Activated naive CD8-positive, alpha-beta T cell treated with anti-CD3 and anti-CD28 coated beads, Interleukin-2, amount 50 U/mL, for 16 hours (primary cell): ENCODE data around the gene ACER3.
"Not testable (repeated sequence)": the region's sequence is repeated elsewhere in the genome, so short reads cannot be mapped to it uniquely, and the experiment has no call there.

Experiments used
- DNase-seq: peaks from one replicate; pipeline ENCODE4 v3.0.0-alpha.2; 2020; ENCODE audit warnings: low read depth, low spot score

Gene ACER3

DNA sequence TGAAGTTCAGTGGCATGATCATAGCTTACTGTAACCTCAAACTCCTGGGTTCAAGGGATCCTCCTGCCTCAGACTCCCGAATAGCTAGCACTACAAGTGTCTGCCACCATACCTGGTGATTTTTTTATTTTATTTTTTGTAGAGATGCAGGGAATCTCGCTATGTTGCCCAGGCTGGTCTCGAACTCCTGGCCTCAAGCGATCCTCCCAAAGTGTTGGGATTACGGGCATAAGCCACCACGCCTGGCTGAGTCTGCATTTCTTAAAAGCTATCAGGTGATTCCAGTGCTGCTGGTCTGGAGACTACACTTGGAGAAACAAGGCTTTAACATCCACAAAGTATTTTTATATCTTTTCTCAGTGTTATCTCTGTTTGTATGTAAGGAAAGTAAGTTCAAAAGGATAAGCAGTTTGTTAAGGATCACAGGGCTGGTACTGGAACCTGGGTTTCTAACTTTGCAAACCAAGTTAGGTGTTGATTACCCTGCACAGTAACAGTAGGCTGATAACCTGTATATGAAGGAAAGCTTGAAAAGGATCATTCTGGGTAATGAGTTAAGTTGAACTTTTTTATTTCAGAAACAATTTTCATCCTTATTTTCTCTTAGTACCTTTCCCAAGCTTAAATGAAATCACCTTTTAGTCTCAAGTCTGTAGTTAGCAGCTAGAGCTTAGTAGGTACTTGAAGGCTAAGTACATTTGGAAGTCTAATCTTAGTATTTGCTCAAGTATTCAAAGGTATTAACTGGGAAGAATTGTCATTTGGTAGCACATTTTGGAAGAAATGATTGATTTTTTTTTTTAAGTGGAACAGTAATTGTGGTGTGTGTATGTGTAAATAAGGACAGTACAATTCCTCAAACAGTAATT, 12.5 kb downstream of the ACER3 start:
- DNase-seq: no peak

DNA sequence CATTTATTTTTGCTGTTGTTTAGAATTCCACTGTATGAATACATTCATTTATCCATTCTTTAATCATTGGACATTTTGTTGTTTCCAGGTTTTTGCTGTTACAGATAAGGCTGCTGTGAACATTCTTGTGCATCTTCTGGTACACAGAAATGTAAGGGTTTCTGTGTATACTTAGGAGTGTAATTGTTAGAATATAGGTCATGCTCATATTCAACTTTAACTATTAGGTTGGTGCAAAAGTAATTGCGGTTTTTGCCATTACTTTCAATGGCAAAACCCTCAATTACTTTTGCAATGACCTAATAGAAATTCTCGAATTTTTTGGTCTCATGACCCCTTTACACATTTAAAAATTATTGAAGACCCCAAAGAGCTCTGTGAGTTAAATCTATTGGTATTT, 17.3 kb downstream of the ACER3 start:
- DNase-seq: no peak

DNA sequence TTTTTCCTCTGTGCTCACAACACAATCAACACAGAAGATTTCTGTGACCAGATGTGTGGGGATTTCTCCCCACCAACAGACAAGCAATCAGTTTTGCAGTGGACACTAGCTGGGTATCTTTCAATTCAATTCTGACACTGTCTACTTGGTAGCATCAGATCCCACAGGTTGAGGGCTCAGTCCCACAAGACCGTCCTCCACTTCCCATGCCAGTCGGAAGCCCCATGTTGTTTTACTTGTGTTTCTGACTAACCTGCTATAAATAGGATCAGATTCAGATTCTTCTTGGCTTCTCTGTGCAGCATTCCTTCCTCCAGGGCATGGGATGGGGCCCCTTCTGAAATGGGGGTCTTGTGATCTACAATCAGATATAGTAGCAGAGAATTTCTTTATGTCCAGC, 19.6 kb downstream of the ACER3 start:
- no peak for DNase-seq

DNA sequence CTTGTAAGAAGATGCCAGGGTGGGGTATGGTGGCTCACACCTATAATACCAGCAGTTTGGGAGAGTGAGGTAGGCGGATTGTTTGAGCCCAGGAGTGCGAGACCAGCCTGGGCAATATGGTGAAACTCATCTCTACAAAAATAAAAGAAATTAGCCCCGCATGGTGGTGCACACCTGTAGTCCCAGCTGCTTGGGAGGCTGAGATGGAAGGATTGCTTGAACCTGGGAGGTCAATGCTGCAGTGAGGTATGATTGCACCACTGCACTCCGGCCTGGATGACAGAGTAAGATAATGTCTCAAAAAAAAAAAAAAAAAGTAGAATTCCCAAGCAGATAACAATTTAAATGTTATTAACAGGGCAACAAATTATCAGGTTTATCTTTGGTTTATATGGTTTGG, 20.2 kb downstream of the ACER3 start:
- DNase-seq: no peak

DNA sequence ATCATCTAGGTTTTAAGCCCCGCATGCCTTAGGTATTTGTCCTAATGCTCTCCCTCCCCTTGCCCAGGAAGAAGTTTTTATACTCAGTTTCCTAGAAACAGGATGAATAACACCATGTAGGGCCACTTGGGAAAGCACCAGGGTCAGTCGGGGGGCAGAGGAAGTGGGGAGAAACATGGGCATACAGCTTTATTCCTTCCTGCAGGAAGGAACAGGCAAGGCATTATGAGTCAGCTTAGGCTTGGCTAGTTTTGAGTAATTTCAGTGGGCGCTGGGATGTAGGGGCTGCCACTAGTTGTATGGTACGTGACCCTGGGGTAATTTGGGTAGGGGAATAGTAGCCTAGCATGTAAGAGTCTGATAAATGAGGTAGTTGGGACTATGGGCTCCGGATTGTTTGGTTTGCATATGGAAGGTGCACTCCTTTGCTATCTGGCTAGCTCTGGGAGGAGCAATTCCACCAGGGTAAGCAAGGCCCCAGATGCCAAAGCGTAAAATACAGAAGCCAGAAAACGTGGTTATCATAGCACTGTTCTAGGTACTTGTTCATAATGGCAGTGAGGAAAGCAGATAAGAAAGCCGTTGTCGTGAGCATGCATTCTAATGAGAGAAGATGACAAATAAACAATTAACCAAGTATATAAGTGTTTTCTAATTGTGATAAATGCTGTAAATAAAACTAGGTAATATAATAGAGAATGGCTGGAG, 24.8 kb downstream of the ACER3 start:
- no peak for DNase-seq

DNA sequence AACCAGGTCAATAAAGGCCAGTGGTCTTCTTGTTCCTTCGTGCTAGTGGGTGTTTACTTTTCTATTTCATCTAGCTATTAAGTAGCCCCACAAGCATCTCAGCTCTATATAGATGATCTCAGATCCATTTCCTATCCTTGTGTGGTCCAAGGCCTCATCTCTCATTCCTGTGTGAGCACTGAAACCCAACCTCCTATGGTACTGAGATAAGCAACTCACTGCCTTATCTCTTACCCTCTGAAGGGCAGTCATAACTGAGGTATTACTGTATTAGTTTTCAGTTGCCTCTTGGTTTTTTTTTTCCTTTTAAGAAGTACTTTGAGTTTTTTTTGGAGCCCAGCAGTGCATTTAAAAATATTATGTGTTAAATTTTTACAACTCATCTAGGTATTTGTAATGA, 28.3 kb downstream of the ACER3 start:
- no peak for DNase-seq

DNA sequence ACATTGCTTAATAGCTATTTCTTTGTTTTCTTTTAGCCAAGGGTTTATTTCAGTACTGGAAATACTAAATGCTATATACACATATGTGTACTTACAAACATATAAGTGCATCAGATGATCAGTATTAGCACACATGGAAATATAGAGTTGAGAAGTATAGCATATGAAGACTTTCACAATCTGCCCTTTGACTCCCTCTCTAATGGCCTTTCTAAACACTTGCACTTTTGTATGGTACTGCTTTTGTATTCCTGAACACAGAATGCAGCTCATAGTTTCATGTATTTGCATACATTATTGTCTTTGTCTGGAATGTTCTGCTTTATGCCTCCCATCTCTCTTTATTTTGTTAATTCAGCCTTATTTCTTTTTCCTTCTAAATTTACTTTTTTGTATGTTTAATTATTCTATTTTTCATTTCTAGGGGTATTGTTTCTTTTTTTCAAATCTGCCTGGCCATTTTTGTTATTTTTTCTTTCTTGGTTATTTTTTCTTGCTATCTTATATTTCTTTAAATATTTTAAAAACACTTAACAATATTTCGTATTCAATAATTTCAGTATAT, 28.8 kb downstream of the ACER3 start:
- no peak for DNase-seq

DNA sequence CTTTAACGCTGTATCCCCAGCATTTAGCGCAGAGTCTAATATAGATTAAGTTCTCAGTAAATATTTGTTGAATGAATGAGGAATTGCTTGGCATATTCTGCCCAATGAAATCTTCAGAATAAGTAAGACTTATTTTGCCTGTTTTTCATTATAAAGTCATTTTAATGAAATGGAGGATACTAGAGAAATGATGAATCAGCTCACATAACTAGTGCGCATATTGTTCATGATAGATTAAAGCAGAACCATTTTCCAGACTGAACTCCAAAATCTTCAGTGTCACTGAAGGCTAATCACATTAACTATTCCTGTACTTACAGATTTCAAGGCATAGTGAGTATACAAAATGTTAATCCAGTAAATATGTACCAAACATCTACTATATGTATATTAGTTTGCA, 29.6 kb downstream of the ACER3 start:
- DNase-seq: no peak

DNA sequence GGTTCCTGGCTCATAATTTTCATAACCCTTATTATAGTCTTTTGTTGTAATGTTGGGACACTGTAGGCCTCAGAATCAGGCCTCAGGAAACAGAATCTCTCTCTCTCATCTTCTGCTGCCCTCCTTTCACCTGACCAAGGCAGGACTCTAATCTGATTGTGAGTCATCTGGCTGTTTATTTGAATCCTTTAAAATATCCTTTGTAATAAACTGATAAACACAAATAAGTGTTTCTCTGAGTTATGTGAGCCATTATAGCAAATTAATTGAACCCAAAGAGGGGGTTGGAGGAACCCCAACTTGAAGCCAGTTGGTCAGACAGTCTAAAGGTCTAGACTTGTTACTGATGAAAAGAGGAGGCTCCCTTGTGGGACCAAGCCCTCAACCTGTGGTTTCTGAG, 30.6 kb downstream of the ACER3 start:
- DNase-seq: no peak

DNA sequence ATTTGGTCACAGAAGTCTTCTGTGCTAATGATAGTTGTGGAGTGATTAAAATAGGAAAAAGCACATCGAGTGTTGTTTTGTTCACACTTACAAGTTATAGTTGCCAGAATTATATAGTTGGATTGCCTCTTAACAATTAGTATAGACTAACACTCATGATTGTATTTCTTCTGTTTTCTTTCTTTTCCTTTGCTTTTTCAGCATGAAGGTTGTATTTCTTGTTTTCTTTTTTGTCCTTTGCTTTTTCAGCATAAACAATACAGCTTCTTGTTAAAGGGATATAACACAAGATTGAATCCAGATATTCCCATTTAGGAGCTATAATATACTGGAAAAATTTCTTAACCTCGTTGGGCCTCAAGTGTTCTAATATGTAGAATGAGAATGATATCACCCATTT, 31.1 kb downstream of the ACER3 start:
- DNase-seq: no peak

DNA sequence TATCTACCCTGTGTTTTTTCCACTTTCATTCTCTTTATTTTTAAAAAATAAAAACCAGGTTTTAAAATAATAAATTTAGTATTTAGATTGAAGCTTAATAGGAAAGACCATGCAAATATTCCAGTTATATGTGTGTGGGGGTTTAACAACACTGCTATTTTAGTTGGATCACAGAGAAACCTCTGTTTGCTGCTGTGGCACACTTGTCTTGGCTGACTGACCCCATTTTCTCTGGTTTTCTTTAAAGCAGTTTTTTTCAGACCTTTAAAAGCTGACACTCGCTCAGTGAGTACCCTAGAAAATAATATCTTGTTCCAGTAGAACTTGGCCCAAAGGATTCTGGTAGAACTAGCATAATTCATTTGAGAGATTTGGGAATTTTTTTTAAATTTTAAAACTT, 31.6 kb downstream of the ACER3 start:
- no peak for DNase-seq

DNA sequence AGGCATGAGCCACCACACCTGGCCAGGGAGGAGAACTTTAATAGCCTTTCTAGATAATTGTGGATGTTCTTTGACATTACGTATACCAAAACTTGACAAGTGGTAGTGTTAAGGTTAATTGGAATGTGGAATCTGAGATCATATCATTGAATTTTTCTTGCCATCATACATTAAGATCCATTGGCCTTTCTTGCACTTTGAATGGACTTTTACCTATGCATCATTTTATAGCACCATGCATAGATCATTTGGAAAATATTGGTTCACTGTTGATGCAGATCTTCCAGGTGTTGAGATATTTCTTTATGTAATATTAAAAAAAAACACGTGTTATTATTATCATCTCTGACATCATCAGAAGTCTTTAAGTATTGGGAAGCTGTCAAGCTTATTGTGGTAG, 36.5 kb downstream of the ACER3 start:
- no peak for DNase-seq

DNA sequence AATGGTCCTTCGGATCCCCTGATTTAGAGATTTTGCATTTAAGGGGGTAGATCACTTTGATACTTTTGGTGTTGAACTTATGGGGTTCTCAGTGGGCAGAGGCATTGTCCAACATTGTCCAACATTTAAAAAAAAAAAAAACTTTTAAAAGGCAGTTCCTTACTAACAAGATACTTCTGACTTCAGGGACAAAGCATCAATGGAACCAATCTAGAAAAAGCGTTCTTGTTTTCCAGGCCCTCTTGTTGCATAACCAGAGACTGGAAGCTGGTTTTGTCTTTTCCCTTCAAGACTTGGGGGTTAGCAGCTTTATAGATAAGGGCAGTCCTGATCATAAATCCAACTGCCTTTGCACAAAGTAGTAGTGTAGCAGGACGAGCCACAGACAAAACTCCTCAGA, 40.4 kb downstream of the ACER3 start:
- DNase-seq: no peak

DNA sequence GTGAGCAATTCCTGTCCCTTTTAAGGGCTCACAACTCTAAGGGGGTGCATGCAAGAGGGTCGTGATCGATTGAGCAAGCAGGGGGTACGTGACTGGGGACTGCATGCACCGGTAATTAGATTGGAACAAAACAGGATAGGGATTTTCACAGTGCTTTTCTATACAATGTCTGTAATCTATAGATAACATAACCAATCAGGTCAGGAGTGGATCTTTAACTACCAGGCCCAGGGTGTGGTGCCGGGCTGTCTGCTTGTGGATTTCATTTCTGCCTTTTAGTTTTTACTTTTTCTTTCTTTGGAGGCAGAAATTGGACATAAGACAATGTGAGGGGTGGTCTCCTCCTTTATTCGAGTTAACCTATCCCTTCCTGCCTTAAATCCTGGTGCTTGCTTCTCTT, 40.9 kb downstream of the ACER3 start:
- not testable (repeated sequence) for DNase-seq

DNA sequence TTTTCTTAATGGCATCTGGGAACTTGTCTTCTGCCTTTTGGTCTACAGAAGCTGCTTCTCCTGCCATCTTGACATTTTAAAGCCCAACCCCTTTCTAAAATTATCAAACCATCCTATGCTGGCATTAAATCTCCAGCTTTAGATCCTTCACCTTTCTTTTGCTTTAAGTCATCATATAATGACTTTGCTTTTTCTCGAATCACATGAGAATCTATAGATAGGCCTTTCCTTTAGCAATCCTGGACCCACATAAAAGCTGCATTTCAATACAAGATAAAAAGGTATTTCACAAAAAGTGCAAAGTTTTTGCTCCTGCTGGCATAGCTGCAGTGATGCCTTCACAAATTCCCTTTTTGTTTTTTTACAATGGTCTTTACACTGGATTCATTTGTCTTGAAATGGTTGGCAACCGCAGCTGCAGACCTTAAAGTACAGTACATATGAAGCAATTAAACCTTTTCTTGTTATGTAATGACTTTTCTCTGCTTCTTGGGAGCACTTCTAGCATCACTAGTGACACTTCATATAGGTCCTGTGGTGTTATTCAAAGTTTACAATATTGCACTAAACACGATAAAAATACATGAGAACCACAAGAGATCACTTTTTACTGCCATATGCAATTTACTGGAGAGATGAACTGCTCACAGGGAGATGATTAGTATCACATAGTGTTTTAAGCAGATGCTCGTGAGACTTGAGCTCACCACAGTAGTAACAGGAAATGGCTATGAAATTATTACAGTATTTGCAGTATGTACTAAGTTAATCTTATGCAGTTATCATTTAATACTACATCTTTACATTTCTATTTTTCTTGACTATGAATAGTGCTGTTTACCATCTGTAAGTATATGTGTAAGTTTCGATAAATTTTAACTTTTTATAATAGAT, 41.6 kb downstream of the ACER3 start:
- DNase-seq: no peak

DNA sequence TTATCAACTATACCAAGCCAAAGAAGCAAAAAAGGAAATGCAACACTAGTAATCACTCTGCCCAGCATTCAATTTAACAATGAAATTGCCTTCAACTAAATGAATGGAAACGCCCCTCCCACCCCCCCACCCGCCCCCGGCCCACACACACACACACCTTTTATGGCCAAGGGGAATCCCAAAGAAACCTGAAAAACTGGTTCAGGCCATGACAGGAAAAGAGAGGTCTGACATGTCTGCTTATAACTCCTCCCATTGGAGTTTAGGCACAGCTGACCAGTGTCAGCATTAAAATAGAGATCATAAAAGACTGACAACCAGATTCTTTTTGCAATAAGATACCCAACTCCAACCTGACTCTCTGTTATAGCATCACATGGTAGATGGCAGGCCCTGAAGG, 42.6 kb downstream of the ACER3 start:
- no peak for DNase-seq

DNA sequence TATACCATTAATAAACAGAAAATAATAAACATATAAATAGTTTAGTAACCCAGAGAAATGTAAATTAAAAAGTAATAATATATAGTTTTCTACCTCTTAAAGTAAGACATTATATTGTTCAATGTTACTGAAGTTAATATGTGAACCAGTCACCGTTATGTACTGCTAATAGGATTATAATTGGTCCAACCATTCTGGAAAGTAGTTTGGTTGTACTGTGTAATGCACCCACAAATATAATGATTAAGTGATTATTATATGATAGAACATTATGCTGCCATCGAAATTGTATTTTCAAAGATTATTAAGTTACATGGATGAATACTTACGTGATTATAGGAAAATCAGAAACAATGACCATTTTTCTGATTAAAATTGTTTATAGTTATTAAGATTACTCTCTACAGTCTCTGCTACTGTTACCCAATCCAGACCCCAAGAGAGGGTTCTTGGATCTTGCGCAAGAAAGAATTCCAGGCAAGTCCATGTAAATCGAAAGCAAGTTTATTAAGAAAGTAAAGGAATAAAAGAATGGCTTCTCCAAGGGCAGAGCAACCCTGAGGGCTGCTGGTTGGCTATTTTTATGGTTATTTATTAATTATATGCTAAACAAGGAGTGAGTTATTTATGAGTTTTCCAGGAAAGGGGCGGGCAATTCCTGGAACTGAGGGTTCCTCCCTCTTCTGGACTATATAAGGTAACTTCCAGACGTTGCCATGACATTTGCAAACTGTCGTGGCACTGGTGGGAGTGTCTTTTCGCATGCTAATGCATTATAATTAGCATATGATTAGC, 50.1 kb downstream of the ACER3 start:
- no peak for DNase-seq

DNA sequence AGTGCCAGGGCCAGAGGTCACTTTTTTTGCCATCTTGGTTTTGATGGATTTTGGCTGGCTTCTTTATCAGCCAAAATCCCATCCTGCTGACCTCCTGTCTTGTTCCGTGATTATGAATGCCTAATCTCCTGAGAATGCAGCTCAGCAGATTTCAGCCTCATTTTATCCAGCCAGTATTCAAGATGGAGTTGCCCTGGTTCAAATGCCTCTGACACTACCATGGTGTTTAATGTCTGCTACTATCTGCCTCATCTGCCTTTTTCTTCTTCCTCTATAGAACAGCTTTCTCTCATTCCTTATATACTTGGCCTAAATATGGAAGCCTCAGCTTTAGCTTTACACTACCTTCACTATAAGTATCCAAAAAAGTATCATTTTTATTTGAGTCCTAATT, 50.7 kb downstream of the ACER3 start:
- no peak for DNase-seq

DNA sequence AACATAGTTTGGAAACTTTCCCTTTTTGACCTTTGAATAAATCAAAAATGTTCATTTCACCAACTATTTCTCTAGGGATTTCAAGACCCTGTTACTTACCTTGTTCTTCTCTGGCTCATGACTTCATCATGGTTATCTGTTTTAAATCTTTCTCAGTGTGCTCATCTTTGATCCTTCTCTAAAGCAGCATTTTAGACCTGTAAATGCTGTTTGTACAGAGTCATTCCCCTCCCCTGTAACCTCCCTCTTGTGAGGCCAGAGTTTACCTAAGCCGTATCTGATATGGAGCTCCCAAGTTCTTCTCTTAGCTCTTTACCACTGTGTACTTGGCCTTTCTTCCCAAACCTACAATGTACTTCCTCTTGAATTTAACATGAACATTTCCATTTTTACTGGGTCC, 56.0 kb downstream of the ACER3 start:
- no peak for DNase-seq

DNA sequence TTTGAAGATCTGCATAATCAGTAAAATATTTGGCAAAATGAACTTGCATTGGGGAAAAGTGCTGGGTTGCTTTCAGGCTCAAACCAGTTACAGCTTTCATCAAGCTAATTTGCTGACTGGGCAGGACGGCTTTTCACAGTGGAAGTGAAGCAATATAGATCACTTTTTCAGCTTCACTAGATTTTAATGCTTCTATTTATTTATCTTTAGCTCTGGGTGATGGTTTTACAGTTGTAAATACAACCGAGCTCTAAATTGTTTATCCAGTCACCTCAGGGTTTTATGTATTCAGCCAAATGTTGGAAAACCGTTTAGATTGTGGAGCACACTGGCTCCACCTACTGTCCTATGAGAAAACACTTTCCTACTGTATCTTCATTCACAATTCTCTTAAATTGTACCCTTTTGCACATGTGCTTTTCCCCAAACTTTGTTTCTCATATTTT, 58.2 kb downstream of the ACER3 start:
- no peak for DNase-seq

DNA sequence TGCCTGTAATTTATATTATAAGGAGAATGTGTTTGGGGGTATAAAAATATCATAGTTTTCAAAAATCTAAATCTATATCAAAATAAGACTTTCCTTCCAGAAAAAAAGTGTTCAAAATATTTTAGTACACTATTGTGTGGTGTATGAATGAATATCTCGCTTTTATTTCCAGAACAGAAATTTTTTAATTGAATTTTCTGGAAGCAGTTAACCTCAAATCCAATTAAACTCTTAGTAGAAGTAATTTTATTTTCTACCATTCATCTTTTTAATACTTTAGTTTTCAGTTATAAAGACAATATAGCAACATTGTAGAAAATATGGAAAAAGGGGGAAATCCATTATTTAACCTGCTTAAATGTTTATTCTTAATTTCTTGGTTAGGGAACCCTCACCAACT, 58.7 kb downstream of the ACER3 start:
- DNase-seq: no peak
